Thyroid gland (tissue), 4 donors: Measurements from ENCODE around the gene CCNJL. TPM values are rescaled to one million over a fixed set of nuclear protein-coding genes. Genes with fewer than 3 reads are reported as not detected.

Source experiments
- DNase-seq, 2 donors: peaks; one replicate each; pipeline ENCODE4 v3.0.0-alpha.2; 2019
- H3K27ac ChIP-seq, 3 donors: fragments of 200-600 bp; sonication (generic); 1 replicate in 2 of 3; 2 replicates in 1 of 3; pipeline ENCODE4 v1.5.1; 2016 to 2019; ENCODE audit warnings: mild to moderate bottlenecking in 1 of 3, moderate library complexity in 1 of 3
- H3K27me3 ChIP-seq: fragments of 200-600 bp; sonication (generic); one replicate; pipeline ENCODE4 v1.5.1; 2019
- H3K36me3 ChIP-seq, 2 donors: fragments of 200-600 bp; sonication (generic); one replicate each; pipeline ENCODE4 v1.5.1; 2016 to 2019
- H3K4me1 ChIP-seq, 2 donors: fragments of 200-600 bp; sonication (generic); one replicate each; pipeline ENCODE4 v1.5.1; 2017 to 2019
- H3K4me3 ChIP-seq, 3 donors: fragments of 200-600 bp; sonication (generic); replicated peaks in 1 of 3; 1 replicate in 2 of 3; 2 replicates in 1 of 3; pipeline ENCODE4 v1.5.1; 2016; ENCODE audit warnings: mild to moderate bottlenecking in 1 of 3
- H3K9me3 ChIP-seq: fragments of 200-600 bp; sonication (generic); one replicate; pipeline ENCODE4 v1.5.1; 2017
- POLR2A ChIP-seq, 2 donors: fragments of 450-650 bp; IDR thresholded peaks; one replicate each; pipeline ENCODE4 v1.6.1; 2017; ENCODE audit warnings: antibody characterized with exemption in 2 of 2, mild to moderate bottlenecking in 2 of 2, moderate library complexity in 1 of 2
- WGBS, 2 donors: methylation state at CpG; one replicate each; pipeline ENCODE4 v1.1.5; 2017; 5-methylcytosine and 5-hydroxymethylcytosine counted together
- intact Hi-C: fragments of 100-400 bp; cut with DNase I; formaldehyde crosslinking; loops from one replicate; pipeline ENCODE4 v1.15.1; 2023
- total RNA-seq, 4 donors: library from RNA; depleted of rRNA; stranded (reverse); fragments of >200 nt; gene quantifications; one replicate each; pipeline ENCODE4 v1.2.3, GENCODE V29; 2016
- TF ChIP-seq, protein P1 (sequence below), 6 experiments: fragments of 200-600 bp in 3 of 6; fragments of 450-650 bp in 3 of 6; sonication (generic) in 3 of 6; IDR thresholded peaks; one replicate each; pipeline ENCODE4 v1.5.1; 2016 to 2019; ENCODE audit warnings: antibody characterized with exemption in 6 of 6, mild to moderate bottlenecking in 2 of 6, inconsistent platforms in 1 of 6, moderate library complexity in 1 of 6

The CCNJL gene, protein sequence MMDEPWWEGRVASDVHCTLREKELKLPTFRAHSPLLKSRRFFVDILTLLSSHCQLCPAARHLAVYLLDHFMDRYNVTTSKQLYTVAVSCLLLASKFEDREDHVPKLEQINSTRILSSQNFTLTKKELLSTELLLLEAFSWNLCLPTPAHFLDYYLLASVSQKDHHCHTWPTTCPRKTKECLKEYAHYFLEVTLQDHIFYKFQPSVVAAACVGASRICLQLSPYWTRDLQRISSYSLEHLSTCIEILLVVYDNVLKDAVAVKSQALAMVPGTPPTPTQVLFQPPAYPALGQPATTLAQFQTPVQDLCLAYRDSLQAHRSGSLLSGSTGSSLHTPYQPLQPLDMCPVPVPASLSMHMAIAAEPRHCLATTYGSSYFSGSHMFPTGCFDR
- total RNA-seq = 10 to 100 TPM in 2 of 4 donors, 1 to 10 TPM in 2; 6.3 to 11.8 (median 10.0) TPM

DNA sequence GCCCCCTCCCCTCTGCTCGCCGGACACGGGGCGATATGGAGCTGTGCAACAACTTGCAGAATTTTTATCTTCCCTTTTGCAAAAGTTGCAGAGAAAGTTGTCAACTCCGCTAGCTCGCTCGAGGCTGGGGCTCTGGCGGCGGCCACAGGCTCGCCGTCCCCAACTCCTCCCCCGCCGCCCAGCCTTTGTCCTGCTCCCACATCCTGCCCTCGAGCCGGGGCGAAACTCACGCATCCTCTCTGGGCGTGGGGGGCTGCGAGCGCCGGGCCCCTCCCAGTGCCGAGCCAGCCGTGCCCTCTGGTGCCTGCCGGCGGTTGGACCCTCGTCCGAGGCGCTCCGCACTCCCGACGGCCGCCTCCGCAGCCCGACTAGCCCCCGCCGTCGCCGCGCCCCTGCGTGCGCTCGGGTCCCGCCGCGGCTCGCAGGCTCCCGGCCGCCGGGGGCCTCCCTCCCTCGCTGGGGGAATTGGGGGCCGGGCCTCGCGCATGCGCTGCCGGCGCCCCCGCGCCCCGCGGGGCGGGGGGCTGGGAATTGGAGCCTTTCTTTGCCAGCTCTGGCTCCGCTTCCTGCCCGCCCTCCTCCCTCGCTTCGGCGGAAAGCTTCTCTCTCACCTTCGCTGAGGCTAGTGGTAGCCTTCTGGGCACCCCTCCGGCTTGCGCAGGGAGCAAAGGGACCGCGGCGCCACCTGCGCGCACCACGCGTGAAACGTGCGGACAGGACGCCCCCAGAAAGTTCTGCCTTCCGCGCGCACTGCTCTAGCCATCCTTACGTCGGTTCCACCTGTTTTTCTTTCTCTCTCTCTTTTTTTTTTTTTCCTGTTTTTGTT is at the start of gene CCNJL:
Gene CCNJL, minus strand, starts transcription at position 431 of the 826 bp plus-strand sequence. CDS start 641 bp downstream, outside the sequence.
- Histone ChIP-seq H3K4me1 (peaks cover 19 to 20% of the 10 kb centered on the region in 2 donors), H3K4me3 (peak within 1 kb of the TSS; percentile 51 to 86 (median 58)), H3K9me3 (no peaks in the 10 kb centered on the region), H3K27ac (peak within 1 kb of the TSS; percentile 78 to 82 (median 82)), H3K27me3 (no peaks in the 10 kb centered on the region), H3K36me3 (no peaks in the 10 kb centered on the region)
- 0 to 1% methylated on average over 26 to 34 of the region's 84 CpGs for WGBS, 2 donors
- intact Hi-C loops = no loop called here
- TF ChIP-seq, protein P1, sequence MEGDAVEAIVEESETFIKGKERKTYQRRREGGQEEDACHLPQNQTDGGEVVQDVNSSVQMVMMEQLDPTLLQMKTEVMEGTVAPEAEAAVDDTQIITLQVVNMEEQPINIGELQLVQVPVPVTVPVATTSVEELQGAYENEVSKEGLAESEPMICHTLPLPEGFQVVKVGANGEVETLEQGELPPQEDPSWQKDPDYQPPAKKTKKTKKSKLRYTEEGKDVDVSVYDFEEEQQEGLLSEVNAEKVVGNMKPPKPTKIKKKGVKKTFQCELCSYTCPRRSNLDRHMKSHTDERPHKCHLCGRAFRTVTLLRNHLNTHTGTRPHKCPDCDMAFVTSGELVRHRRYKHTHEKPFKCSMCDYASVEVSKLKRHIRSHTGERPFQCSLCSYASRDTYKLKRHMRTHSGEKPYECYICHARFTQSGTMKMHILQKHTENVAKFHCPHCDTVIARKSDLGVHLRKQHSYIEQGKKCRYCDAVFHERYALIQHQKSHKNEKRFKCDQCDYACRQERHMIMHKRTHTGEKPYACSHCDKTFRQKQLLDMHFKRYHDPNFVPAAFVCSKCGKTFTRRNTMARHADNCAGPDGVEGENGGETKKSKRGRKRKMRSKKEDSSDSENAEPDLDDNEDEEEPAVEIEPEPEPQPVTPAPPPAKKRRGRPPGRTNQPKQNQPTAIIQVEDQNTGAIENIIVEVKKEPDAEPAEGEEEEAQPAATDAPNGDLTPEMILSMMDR (IDR thresholded peaks at IDR 0.05) = no peak
- peak in 1 of 2 donors; percentile 90 for TF ChIP-seq POLR2A (IDR thresholded peaks at IDR 0.05)
- DNase-seq = peak; percentile 72 to 79

DNA sequence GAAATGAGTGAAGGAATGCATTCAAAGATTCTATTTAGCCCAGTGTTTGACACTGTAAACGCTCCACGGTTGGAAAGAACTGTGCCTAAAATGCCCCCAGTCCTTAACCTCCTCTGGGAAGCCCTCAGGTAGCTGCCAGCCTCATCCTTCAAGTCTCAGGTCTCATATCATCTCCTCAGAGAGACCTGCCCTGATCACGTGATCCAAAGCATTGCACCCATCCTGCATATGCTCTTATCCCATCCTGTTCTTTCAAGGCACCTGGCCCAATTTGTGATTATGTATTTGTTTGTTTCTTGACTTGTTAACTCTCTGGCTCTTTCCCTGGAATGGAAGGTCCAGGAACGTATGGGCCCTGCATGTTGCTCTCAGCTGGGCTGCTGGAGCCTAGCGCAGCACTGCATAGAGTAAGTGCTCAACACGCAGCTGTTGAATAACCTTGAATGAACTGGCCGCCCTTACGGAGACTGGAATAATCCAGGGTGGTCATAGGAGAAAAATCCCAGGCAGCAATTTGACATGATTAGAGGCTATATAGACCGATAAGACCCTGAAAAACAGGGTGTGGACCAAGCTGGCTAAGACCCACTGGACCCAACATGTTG is 49.4 kb upstream of the CCNJL start:
- Histone ChIP-seq H3K4me3 (no peak overlapping the region), H3K4me1 (peaks cover 4 to 19% of the 10 kb centered on the region in 2 donors), H3K27ac (no peak overlapping the region), H3K36me3 (no peaks in the 10 kb centered on the region), H3K9me3 (no peaks in the 10 kb centered on the region), H3K27me3 (no peaks in the 10 kb centered on the region)
- no peak for DNase-seq
- no peak for TF ChIP-seq POLR2A (IDR thresholded peaks at IDR 0.05)
- TF ChIP-seq, protein P1 (IDR thresholded peaks at IDR 0.05) = no peak
- intact Hi-C loops = no loop called here
- WGBS, 2 donors = 81% methylated on average over 9 of the region's 9 CpGs

DNA sequence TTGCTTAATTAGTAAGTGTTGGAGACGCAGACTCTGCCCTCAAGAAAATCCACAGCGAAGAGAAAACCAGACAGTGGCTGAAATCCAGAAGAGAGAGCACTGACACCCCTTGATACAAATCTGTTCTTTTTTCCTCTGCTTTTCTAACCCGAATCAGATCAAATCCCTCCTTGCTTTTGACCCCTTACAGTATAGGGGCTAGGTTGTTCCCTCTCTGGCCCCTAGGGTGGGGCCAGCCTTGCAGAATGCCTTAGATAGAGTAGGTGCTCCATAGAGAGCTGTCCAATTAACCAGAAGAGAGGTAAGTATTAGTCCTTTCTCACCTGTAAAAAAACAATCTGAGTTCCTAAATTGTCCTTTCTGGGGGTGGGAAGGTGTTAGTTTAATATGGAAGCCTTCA is 47.9 kb upstream of the CCNJL start:
- no peaks in the 10 kb centered on the region for H3K36me3 ChIP-seq
- H3K27me3 ChIP-seq = no peaks in the 10 kb centered on the region
- no peak overlapping the region for H3K4me3 ChIP-seq
- DNase-seq = no peak
- H3K4me1 ChIP-seq = peaks cover 4 to 19% of the 10 kb centered on the region in 2 donors
- TF ChIP-seq, protein P1 (IDR thresholded peaks at IDR 0.05) = no peak
- TF ChIP-seq POLR2A (IDR thresholded peaks at IDR 0.05) = no peak
- no peaks in the 10 kb centered on the region for H3K9me3 ChIP-seq
- 85 to 86% methylated on average over 3 of the region's 3 CpGs for WGBS, 2 donors
- intact Hi-C loops = no loop called here
- peak overlapping the region in 1 of 3 donors; percentile 37 for H3K27ac ChIP-seq

DNA sequence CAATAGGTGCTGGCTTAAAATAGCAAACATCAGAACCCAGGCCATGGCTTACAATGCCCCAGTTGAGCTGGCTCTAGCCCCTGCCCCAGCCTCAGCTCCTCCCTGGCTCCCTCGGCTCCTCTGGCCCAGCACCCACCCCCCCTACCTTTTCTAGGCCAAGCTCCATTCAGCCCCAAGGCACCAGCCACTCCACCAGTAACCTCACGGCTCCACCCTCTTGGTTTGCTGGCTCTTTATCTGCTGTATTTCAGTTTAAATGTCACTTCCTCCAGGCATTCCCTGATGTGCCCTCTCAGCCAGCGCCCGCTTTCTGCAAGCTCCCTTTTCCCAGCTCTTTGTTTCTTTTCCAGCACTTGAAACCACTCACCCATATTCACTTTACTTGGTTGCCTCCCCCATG is 47.5 kb upstream of the CCNJL start:
- Histone ChIP-seq H3K27me3 (no peaks in the 10 kb centered on the region), H3K27ac (peak overlapping the region in 1 of 3 donors; percentile 37), H3K36me3 (no peaks in the 10 kb centered on the region), H3K4me3 (no peak overlapping the region), H3K4me1 (peaks cover 4 to 19% of the 10 kb centered on the region in 2 donors), H3K9me3 (no peaks in the 10 kb centered on the region)
- DNase-seq = peak; percentile 37 to 56
- 29 to 39% methylated on average over 4 of the region's 4 CpGs for WGBS, 2 donors
- intact Hi-C loops = no loop called here
- TF ChIP-seq POLR2A (IDR thresholded peaks at IDR 0.05) = no peak
- TF ChIP-seq, protein P1 (IDR thresholded peaks at IDR 0.05) = no peak
